PC-9 (cell line): ENCODE measurements around the gene ADAP1.

Source experiments
- CTCF ChIP-seq: fragments of 200-600 bp; sonication (generic); conservative IDR thresholded peaks from 2 replicates; pipeline ENCODE4 v1.6.1; 2017; ENCODE audit warnings: mixed run types, antibody characterized with exemption, mild to moderate bottlenecking, moderate library complexity
- EZH2 ChIP-seq: fragments of 200-600 bp; sonication (generic); IDR thresholded peaks from 2 replicates; pipeline ENCODE4 v1.8.0; 2017; ENCODE audit warnings: antibody characterized with exemption, low read depth

- TF ChIP-seq CTCF = no peak
- TF ChIP-seq EZH2 = no peak
These were observed 22.4 kb downstream of the ADAP1 start for GRCh38 chr7:931871-932650.
